GM12878 (cell line): Measurements from ENCODE around the gene DCPS. TPM values are rescaled to one million over a fixed set of nuclear protein-coding genes. Genes with fewer than 3 reads are reported as not detected.
A peak's percentile ranks its signal among the peaks of the same experiment; 100 is the strongest.

Experiments
- ASH2L ChIP-seq: fragments of 300-600, 200-600 bp; sonication (generic); IDR thresholded peaks from 2 replicates; pipeline ENCODE4 v1.6.1; 2017; ENCODE audit warnings: low read depth, mild to moderate bottlenecking, borderline replicate concordance
- BCL3 ChIP-seq: IDR thresholded peaks from 2 replicates; pipeline ENCODE4 v1.6.1; 2011; ENCODE audit warnings: borderline replicate concordance, low read depth, mild to moderate bottlenecking, moderate library complexity, low read length; ENCODE audit not compliant: insufficient read depth, poor library complexity, severe bottlenecking
- BCLAF1 ChIP-seq: fragments of 450-650 bp; IDR thresholded peaks from 2 replicates; pipeline ENCODE4 v1.6.1; 2017; ENCODE audit warnings: antibody characterized with exemption, mild to moderate bottlenecking, moderate library complexity
- CHD2 ChIP-seq: IDR thresholded peaks from 2 replicates; pipeline ENCODE4 v1.6.1; 2011; ENCODE audit warnings: low read depth, low read length, improper control_type of control experiment, borderline replicate concordance
- CHD4 ChIP-seq: fragments of 200-600 bp; sonication (generic); IDR thresholded peaks from 2 replicates; pipeline ENCODE4 v1.6.1; 2016; ENCODE audit warnings: mild to moderate bottlenecking
- E4F1 ChIP-seq: fragments of 450-650 bp; IDR thresholded peaks from 2 replicates; pipeline ENCODE4 v1.6.1; 2018; ENCODE audit warnings: borderline replicate concordance, mild to moderate bottlenecking; ENCODE audit not compliant: partially characterized antibody
- EED ChIP-seq: sonication (generic); IDR thresholded peaks from 2 replicates; pipeline ENCODE4 v1.6.1; 2016; ENCODE audit warnings: antibody characterized with exemption, low read depth
- NFIC ChIP-seq: IDR thresholded peaks from 2 replicates; pipeline ENCODE4 v1.6.1; 2012; ENCODE audit warnings: low read depth, mild to moderate bottlenecking, inconsistent platforms, low read length, moderate library complexity
- NRF1 ChIP-seq: conservative IDR thresholded peaks from 2 replicates; pipeline ENCODE4 v1.6.1; 2011; ENCODE audit warnings: mild to moderate bottlenecking, low read depth, low read length, improper control_type of control experiment
- PAX5 ChIP-seq: IDR thresholded peaks from 2 replicates; pipeline ENCODE4 v1.6.1; 2011; ENCODE audit warnings: low read depth, low read length, borderline replicate concordance
- PBX3 ChIP-seq: IDR thresholded peaks from 2 replicates; pipeline ENCODE4 v1.6.1; 2011; ENCODE audit warnings: mild to moderate bottlenecking, low read depth, low read length, moderate library complexity; ENCODE audit not compliant: insufficient replicate concordance
- POLR2AphosphoS5 ChIP-seq: IDR thresholded peaks from 2 replicates; pipeline ENCODE4 v1.6.1; 2011; ENCODE audit warnings: mild to moderate bottlenecking, low read length, inconsistent platforms
- RELA ChIP-seq: fragments of 450-650 bp; IDR thresholded peaks from 2 replicates; pipeline ENCODE4 v1.8.0; 2014; ENCODE audit warnings: borderline replicate concordance; ENCODE audit not compliant: partially characterized antibody
- RUNX3 ChIP-seq: IDR thresholded peaks from 2 replicates; pipeline ENCODE4 v1.6.1; 2012; ENCODE audit warnings: low read length, inconsistent platforms
- TCF12 ChIP-seq: IDR thresholded peaks from 2 replicates; pipeline ENCODE4 v1.6.1; 2011; ENCODE audit warnings: low read depth, mild to moderate bottlenecking, low read length
- polyA plus RNA-seq, 11 experiments: library from polyadenylated mRNA; depleted of rRNA in 4 of 11; unstranded in 6 of 11; stranded (reverse) in 5 of 11; fragments of >200 nt; fragmentation: Nextera tagmentation in 4 of 11; fragmentation: Illumina TruSeq in 1 of 11; extraction: Ambion mirVana in 4 of 11; extraction: Trizol in 1 of 11; gene quantifications; 1 replicate in 1 of 11; 2 replicates in 10 of 11; pipeline versions ENCODE4 v1.2.1 to v1.2.3, GENCODE V29; 2011 to 2016; ENCODE audit warnings: inconsistent platforms in 2 of 11, missing spikeins in 2 of 11, low read depth in 1 of 11
- total RNA-seq, 4 experiments: library from RNA; depleted of rRNA in 3 of 4; stranded (reverse); fragments of >200 nt in 3 of 4; fragmentation: Illumina TruSeq in 1 of 4; extraction: Trizol in 1 of 4; gene quantifications; 2 replicates each; pipeline versions ENCODE4 v1.2.1 to v1.2.3, GENCODE V29; 2013 to 2021
- TF ChIP-seq, protein P1 (sequence below): fragments of 450-650 bp; IDR thresholded peaks from 2 replicates; pipeline ENCODE4 v1.6.1; 2017; ENCODE audit warnings: mild to moderate bottlenecking, low read depth, inconsistent platforms; ENCODE audit not compliant: poor library complexity, severe bottlenecking
- TF ChIP-seq, protein P2 (sequence below): fragments of 150-350 bp; IDR thresholded peaks from 2 replicates; pipeline ENCODE4 v1.6.1; 2014; ENCODE audit warnings: mild to moderate bottlenecking, low read depth, low read length

DCPS gene
- total and polyA plus RNA-seq, 10 of the 15 experiments (the other 5 are each of a cell fraction or from before 2014, with no cell fraction given), result 23.5 to 101 (median 67.4) TPM

DNA sequence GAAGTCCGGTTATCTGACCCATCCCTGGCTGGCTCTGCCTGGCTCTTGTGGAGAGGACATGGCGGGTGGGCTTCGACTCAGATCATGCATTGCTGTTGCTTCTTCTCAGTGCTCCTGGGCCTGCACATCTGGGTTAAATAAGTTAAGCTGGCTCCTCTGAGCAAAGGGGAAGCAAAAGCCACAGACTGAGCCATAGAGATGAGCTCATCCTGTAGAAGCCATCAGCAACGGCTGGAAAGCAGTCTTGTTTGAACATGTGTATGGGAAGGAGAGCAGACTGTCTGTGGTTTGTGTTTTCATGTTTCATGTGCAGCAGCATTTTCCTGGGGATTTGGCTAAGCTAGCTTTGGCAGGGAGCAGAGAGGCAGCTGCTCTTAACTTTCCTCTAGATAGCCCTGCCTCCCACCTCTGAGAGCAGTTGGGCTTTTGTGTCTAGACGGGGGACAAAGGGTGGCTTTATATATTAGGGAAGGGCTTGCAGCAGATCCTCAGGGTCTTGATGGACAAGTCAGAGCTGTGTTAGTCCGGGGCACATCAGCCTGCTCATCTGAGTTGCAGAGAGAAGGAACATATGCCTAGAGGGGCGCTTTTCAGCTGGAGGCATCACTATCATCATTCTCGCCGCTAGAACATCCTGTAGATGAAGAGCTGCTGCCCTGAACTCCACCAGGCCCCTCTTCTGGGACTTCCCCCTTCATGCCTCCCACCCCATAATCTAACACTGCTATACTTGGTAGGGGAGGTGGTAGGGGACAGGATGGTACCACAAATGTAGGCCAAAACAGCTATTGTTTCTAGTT lies 14.9 kb downstream of the DCPS start (continued):
- no peak for TF ChIP-seq PAX5
- no peak for TF ChIP-seq CHD4
- no peak for TF ChIP-seq NRF1
- TF ChIP-seq, protein P1, sequence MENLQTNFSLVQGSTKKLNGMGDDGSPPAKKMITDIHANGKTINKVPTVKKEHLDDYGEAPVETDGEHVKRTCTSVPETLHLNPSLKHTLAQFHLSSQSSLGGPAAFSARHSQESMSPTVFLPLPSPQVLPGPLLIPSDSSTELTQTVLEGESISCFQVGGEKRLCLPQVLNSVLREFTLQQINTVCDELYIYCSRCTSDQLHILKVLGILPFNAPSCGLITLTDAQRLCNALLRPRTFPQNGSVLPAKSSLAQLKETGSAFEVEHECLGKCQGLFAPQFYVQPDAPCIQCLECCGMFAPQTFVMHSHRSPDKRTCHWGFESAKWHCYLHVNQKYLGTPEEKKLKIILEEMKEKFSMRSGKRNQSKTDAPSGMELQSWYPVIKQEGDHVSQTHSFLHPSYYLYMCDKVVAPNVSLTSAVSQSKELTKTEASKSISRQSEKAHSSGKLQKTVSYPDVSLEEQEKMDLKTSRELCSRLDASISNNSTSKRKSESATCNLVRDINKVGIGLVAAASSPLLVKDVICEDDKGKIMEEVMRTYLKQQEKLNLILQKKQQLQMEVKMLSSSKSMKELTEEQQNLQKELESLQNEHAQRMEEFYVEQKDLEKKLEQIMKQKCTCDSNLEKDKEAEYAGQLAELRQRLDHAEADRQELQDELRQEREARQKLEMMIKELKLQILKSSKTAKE, result peak; percentile 31
- TF ChIP-seq E4F1, result no peak
- no peak for TF ChIP-seq PBX3
- no peak for TF ChIP-seq RELA
- peak; percentile 96 for TF ChIP-seq RUNX3
- TF ChIP-seq, protein P2, sequence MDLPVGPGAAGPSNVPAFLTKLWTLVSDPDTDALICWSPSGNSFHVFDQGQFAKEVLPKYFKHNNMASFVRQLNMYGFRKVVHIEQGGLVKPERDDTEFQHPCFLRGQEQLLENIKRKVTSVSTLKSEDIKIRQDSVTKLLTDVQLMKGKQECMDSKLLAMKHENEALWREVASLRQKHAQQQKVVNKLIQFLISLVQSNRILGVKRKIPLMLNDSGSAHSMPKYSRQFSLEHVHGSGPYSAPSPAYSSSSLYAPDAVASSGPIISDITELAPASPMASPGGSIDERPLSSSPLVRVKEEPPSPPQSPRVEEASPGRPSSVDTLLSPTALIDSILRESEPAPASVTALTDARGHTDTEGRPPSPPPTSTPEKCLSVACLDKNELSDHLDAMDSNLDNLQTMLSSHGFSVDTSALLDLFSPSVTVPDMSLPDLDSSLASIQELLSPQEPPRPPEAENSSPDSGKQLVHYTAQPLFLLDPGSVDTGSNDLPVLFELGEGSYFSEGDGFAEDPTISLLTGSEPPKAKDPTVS, result no peak
- peak; percentile 56 for TF ChIP-seq BCL3
- peak; percentile 89 for TF ChIP-seq EED
- TF ChIP-seq POLR2AphosphoS5, result no peak
- TF ChIP-seq BCLAF1, result no peak
- TF ChIP-seq TCF12, result 0 out of 2 replicates have a peak, but pooled peaks have one; percentile 18
- peak; percentile 74 for TF ChIP-seq NFIC
- TF ChIP-seq ASH2L, result no peak
- no peak for TF ChIP-seq CHD2
